GM19372 (cell line): ENCODE measurements around the gene ENTPD8.

Experiments
- ATAC-seq: cut with Tn5 transposase; IDR thresholded peaks from one replicate; pipeline ENCODE4 v1.9.1; 2021; ENCODE audit warnings: mild to moderate bottlenecking, low read depth, moderate library complexity; ENCODE audit not compliant: unreplicated experiment

The ENTPD8 gene

GRCh38 chr9:137433349-137433915, 7.7 kb downstream of the ENTPD8 start:
- no peak for ATAC-seq

- no peak for ATAC-seq
Measured at GRCh38 chr9:137432687-137433348, 8.3 kb downstream of the ENTPD8 start.

- no peak for ATAC-seq
Measured at GRCh38 chr9:137431416-137431931, 9.7 kb downstream of the ENTPD8 start.

GRCh38 chr9:137430723-137431415, 10.3 kb downstream of the ENTPD8 start:
- no peak for ATAC-seq

- ATAC-seq, result no peak
Measured at GRCh38 chr9:137429974-137430722, 11.0 kb downstream of the ENTPD8 start.

GRCh38 chr9:137429546-137429890, 11.6 kb downstream of the ENTPD8 start:
- no peak for ATAC-seq

GRCh38 chr9:137428841-137429545, 12.2 kb downstream of the ENTPD8 start:
- ATAC-seq, result no peak

GRCh38 chr9:137428311-137428630, 12.9 kb downstream of the ENTPD8 start:
- ATAC-seq, result no peak

- no peak for ATAC-seq
Measured at GRCh38 chr9:137427454-137428310, 13.5 kb downstream of the ENTPD8 start.

- ATAC-seq, result no peak
Measured at GRCh38 chr9:137426018-137426681, 15.0 kb downstream of the ENTPD8 start.

- ATAC-seq, result no peak
Measured at GRCh38 chr9:137423514-137424291, 17.5 kb downstream of the ENTPD8 start.

GRCh38 chr9:137422604-137423513, 18.3 kb downstream of the ENTPD8 start, which contains the start of the genes EXD3 and NOXA1:
Gene EXD3 (minus strand): TSS chr9:137423162. CDS start chr9:137395357, 27,805 bp downstream.
Gene NOXA1 (plus strand): TSS chr9:137423393. CDS start chr9:137423530, 137 bp downstream.
- peak; percentile 93 for ATAC-seq

GRCh38 chr9:137421838-137422603, 19.1 kb downstream of the ENTPD8 start:
- no peak for ATAC-seq

- no peak for ATAC-seq
Measured at GRCh38 chr9:137417161-137418021, 23.8 kb downstream of the ENTPD8 start.

- ATAC-seq, result no peak
Measured at GRCh38 chr9:137416563-137417151, 24.5 kb downstream of the ENTPD8 start.
